HepG2 (cell line): ENCODE measurements around the gene CNGA3. TPM values are rescaled to one million over a fixed set of nuclear protein-coding genes. Genes with fewer than 3 reads are reported as not detected.

Experiments used
- AHDC1 ChIP-seq: sonication (generic); formaldehyde crosslinking; IDR thresholded peaks from 2 replicates; pipeline ENCODE4 v1.5.1; 2020; ENCODE audit warnings: mild to moderate bottlenecking, missing genetic modification reagents, borderline replicate concordance
- EP300 ChIP-seq, 3 experiments: sonication (generic) in 1 of 3; formaldehyde crosslinking in 1 of 3; IDR thresholded peaks; 2 replicates each; pipeline versions ENCODE4 v1.5.1 to v1.6.1; 2011 to 2020; ENCODE audit warnings: low read depth in 2 of 3, low read length in 2 of 3, borderline replicate concordance in 1 of 3, improper control_type of control experiment in 1 of 3, mild to moderate bottlenecking in 1 of 3, missing genetic modification reagents in 1 of 3, moderate library complexity in 1 of 3
- HDAC2 ChIP-seq: sonication (generic); formaldehyde crosslinking; IDR thresholded peaks from 2 replicates; pipeline ENCODE4 v1.4.0; 2020; ENCODE audit warnings: missing genetic modification reagents
- HMG20A ChIP-seq: IDR thresholded peaks from 2 replicates; pipeline ENCODE4 v1.6.1; 2016; ENCODE audit warnings: borderline replicate concordance
- ISX ChIP-seq: sonication (generic); formaldehyde crosslinking; conservative IDR thresholded peaks from 2 replicates; pipeline ENCODE4 v1.5.0; 2020; ENCODE audit warnings: missing genetic modification reagents
- NBN ChIP-seq: fragments of 450-650 bp; conservative IDR thresholded peaks from 2 replicates; pipeline ENCODE4 v1.6.1; 2017
- RXRA ChIP-seq: sonication (generic); formaldehyde crosslinking; IDR thresholded peaks from 2 replicates; pipeline ENCODE4 v1.5.1; 2020; ENCODE audit warnings: missing genetic modification reagents
- SIN3B ChIP-seq: fragments of 150-350 bp; IDR thresholded peaks from 2 replicates; pipeline ENCODE4 v1.6.1; 2014; ENCODE audit warnings: low read length
- ZBED4 ChIP-seq: sonication (generic); formaldehyde crosslinking; IDR thresholded peaks from 2 replicates; pipeline ENCODE4 v1.4.0; 2020; ENCODE audit warnings: missing genetic modification reagents, borderline replicate concordance
- ZBTB10 ChIP-seq: sonication (generic); formaldehyde crosslinking; IDR thresholded peaks from 2 replicates; pipeline ENCODE4 v1.4.0; 2020; ENCODE audit warnings: missing genetic modification reagents, borderline replicate concordance
- ZMYM2 ChIP-seq: sonication (generic); formaldehyde crosslinking; IDR thresholded peaks from 2 replicates; pipeline ENCODE4 v1.8.0; 2022; ENCODE audit warnings: mild to moderate bottlenecking, missing genetic modification reagents
- ZNF143 ChIP-seq: sonication (generic); formaldehyde crosslinking; IDR thresholded peaks from 2 replicates; pipeline ENCODE4 v1.4.0; 2020; ENCODE audit warnings: missing genetic modification reagents
- ZNF276 ChIP-seq: sonication (generic); formaldehyde crosslinking; IDR thresholded peaks from 2 replicates; pipeline ENCODE4 v1.4.0; 2020; ENCODE audit warnings: mild to moderate bottlenecking, low read depth, missing genetic modification reagents
- ZNF773 ChIP-seq: sonication (generic); formaldehyde crosslinking; IDR thresholded peaks from 2 replicates; pipeline ENCODE4 v1.4.0; 2020; ENCODE audit warnings: missing genetic modification reagents, borderline replicate concordance
- polyA plus RNA-seq, 8 experiments: library from polyadenylated mRNA; depleted of rRNA in 3 of 8; stranded (reverse) in 7 of 8; unstranded in 1 of 8; fragments of >200 nt; fragmentation: Illumina TruSeq in 4 of 8; extraction: Trizol in 4 of 8; gene quantifications; 2 replicates each; pipeline versions ENCODE4 v1.2.1 to v1.2.3, GENCODE V29; 2011 to 2016; ENCODE audit warnings: low read depth in 4 of 8, missing spikeins in 1 of 8, mixed read lengths in 1 of 8; ENCODE audit not compliant: insufficient read depth in 1 of 8
- total RNA-seq, 5 experiments: library from RNA; depleted of rRNA; stranded (reverse); fragments of >200 nt; fragmentation: Illumina TruSeq; extraction: Trizol; gene quantifications; 2 replicates each; pipeline ENCODE4 v1.2.3, GENCODE V29; 2016; ENCODE audit warnings: low read depth in 1 of 5

CNGA3 gene
- total and polyA plus RNA-seq, 2 of the 13 experiments (the other 11 are each of a cell fraction or from before 2014, with no cell fraction given): not detected

- TF ChIP-seq AHDC1 (0 out of 2 replicates have a peak, but pooled peaks have one; percentile 16), EP300 (IDR thresholded peaks at IDR 0.05; ENCODE audit: low read depth in 2 of 2, low read length in 2 of 2) (no peak), EP300 (CRISPR knock-in tag; IDR thresholded peaks at IDR 0.05; ENCODE audit: borderline replicate concordance) (no peak), SIN3B (no peak), HMG20A (CRISPR knock-in tag) (no peak), ZNF276 (peak; percentile 50; the same call in 1 of the 2 replicates), ZNF143 (CRISPR knock-in tag) (no peak), RXRA (CRISPR knock-in tag) (peak; percentile 46), HDAC2 (CRISPR knock-in tag) (peak; percentile 57; the same call in 1 of the 2 replicates), ISX (CRISPR knock-in tag) (no peak), ZBED4 (CRISPR knock-in tag) (peak; percentile 94), ZMYM2 (CRISPR knock-in tag) (no peak), NBN (no peak), ZBTB10 (CRISPR knock-in tag) (peak; percentile 43; the same call in 1 of the 2 replicates), ZNF773 (CRISPR knock-in tag) (no peak; the same call in 1 of the 2 replicates)
Measured at GRCh38 chr2:98444436-98445176, 98.3 kb downstream of the CNGA3 start, which contains the start of gene INPP4A (continued).
